Middle frontal gyrus (tissue), 1 donor: ENCODE measurements around the gene TMED4.
A peak's percentile ranks its signal among the peaks of the same experiment; 100 is the strongest.
"Not testable (repeated sequence)": the region's sequence is repeated elsewhere in the genome, so short reads cannot be mapped to it uniquely, and the experiment has no call there.

Experiments used
- DNase-seq: peaks from one replicate; pipeline ENCODE4 v3.0.0-alpha.2; 2015; ENCODE audit warnings: low spot score; ENCODE audit errors: extremely low spot score

The TMED4 gene

DNA sequence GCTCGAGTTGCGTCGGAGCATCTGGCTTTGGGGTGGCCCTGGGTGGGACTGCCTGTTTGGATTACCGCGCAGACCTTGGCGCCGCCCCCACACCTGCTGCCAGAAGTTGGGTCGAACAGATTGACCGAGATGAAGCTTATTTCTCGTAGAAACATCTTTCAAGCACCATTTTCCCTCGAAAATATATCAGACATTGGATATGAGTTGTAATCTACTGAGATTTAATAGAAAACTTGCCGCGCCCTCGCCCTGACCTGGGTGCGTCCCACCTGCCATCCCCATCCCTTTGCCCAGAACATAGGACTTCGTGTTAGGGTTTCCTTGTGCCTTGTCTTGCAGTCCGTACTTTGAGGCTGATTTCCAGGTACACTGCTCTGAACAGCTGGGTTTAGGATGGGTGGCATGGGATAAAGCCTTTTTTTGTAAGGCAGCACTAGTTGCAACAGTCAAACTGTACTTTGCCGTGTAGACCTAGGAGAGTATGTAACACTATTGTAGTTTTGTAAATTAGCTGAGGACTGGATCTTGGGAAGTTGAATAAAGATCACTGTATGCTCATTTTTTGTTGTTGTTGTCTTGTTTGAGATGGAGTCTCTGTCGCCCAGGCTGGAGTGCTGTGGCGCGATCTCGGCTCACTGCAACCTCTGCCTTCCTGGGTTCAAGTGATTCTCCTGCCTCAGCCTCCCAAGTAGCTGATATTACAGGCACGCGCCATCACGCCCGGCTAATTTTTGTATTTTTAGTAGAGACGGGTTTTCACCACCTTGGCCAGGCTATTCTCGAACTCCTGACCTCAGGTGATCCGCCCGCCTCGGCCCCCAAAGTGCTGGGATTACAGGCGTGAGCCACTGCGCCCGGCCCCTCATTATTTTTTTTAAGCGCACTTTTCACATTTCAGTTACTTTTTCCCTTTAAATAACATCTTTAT lies 25.4 kb upstream of the TMED4 start:
- no peak for DNase-seq

DNA sequence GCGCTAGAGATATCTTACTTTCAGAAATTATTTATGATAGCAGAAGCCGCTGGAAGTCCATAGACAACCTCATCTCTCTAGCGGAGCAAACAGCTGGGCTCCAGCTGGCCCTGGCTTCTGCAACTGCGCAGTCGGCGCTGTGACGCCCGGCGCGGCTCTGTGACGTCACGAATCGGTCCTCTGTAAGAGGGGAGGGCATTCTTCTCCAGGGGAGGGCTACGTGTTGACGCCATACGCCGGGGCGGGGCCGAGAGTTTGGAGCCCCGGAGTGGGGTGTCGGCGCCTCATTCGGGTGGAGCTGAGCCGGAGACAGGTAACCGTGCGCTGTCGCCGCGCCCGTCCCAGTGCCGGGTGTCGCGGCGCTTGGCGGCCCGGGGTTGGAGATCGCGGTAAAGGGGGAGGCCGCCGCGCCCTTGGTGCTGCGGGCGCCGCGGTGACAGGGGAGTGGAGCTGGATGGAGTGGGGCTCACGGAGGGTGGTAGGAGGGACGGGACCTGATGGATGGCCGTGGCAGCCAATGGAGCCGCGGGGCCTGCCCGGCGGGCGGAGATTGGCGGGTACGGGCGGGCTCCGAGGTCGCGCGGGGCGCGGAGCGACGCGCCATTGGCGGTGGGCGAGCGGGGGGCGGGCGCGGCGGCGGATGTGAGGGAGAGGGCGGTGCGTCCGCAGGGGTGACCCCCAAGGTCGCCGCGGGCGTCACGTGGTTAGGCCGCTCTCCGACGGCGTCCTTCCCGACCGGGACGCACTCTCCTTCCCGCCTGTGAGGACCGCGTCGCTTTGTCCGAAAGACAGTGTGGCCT lies 24.5 kb upstream of the TMED4 start, which contains the start of gene OGDH:
Gene OGDH, plus strand, starts transcription at position 287 of the 800 bp plus-strand sequence. CDS start 17,717 bp downstream, outside the sequence.
- peak; percentile 95 for DNase-seq

DNA sequence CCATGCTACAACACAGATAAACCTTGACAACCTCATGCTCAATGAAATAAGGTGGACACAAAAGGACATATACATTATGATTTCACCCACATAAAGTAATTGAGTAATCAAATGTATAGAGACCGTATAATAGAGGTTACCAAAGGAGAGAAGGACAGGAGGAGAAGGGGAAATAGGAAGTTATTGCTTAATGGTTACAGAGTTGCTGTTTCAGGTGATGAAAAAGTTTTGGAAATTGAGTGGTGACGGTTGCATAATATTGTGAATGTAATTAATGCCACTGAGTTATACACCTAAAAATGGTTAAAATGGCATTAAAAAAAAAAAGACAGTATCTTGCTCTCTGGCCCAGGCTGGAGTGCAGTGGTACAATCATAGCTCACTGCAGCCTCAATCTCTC lies 22.9 kb upstream of the TMED4 start:
- DNase-seq = no peak

DNA sequence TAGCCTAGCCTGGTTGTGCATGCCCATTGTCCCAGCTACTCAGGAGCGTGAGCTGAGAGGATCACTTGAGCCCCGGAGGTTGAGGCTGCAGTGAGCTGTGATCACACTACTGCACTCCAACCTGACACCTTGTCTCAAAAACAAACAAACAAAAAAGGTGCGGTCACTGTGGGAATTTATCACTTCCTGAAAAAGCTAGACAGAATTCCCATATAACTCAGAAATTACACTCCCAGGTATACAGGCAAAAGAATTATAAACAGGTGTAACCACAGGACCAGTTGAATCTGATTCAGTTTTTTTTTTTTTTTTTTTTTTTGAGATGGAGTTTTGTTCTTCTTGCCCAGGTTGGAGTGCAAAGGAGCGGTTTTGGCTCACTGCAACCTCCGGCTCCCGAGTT lies 21.2 kb upstream of the TMED4 start:
- DNase-seq = no peak

DNA sequence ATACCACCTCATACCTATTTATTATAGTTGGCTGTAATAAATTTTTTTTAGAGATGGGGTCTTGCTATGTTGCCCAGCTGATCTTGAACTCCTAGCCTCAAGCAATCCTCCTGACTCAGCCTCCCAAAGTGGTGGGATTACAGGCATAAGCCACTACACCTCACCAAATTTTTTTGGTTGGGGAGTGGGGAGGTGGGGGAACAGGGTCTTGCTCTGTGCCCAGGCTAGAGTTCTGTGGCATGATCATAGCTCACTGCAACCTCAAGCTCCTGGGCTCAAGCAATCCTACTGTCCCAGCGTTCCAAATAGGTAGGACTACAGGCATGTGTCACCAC lies 20.5 kb upstream of the TMED4 start:
- DNase-seq = no peak

DNA sequence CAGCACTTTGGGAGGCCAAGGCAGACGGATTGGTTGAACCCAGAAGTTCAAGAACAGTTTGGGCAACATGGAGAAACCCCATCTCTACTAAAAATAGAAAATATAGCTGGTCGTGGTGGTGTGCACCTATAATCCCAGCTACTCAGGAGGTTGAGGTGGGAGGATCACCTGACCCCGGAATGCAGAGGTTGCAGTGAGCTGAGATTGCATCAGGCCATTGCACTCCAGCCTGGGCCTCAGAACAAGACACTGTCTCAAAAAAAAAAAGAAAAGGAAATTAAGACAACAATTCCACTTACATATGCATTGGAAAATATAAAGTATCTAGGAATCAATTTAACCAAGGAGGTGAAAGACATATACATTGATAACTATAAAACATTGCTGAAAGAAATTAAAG lies 17.2 kb upstream of the TMED4 start:
- no peak for DNase-seq

DNA sequence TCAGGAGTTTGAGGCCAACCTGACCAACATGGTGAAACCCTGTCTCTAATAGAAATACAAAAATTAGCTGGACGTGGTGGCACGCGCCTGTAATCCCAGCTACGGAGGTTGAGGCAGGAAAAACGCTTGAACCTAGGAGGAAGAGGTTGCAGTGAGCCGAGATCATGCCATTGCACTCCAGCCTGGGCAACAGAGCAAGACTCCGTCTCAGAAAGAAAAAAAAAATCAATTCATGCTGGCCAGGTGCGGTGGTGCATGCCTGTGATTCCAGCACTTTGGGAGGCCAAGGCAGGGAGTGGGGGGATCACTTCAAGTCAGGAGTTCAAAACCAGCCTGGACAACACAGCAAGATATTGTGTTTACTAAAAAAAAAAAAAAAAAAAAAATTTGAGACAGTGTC lies 15.2 kb upstream of the TMED4 start:
- DNase-seq = not testable (repeated sequence)

DNA sequence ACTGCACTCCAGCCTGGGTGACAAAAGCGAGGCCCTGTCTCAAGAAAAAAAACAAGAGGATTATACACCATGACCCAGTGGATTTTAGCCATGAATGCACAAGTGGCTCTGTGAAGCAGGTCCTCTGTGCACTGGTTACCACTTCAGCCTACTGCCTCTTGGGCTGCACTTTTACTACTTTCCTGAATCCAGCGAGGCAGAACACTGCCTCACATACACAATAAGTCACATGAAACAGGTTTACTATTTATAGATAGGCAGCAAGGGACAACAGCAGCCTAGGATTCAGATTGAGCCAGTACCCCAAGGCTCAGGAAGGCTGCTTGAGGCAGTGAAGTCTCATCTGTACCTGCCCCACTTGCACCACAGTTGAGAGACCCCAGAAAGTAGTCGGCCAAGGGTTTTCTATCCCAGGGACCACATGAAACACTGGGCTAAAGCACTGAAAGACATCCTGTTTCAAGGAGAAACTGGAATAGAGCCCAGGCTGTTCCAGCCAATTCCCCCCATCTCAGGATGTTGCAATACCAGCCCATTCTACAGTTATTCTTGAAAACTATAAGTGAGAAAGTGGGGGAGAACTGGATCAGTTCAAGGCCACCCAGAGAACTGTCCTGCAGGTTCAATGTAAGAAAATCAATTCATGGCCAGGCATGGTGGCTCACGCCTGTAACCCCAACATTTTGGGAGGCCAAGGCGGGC lies 14.1 kb upstream of the TMED4 start:
- no peak for DNase-seq

DNA sequence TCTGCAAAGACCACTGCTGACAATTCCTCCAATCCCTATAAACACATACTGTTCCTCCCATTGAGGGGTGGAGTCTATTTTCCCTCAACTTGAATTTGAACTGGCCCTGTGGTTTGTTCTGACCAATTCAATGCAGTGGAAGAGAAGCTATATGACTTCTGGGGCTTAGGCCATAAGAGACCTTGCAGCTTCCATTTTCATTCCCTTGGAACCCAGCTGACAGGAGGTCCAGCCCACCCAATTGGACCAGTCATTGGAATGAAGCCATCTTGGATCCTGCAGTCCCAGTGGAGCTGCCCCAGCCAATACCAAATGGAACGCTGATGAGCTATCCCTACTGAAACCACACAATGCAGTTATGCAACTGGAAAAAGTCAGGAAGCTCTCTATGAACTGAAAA lies 8.9 kb upstream of the TMED4 start:
- no peak for DNase-seq

DNA sequence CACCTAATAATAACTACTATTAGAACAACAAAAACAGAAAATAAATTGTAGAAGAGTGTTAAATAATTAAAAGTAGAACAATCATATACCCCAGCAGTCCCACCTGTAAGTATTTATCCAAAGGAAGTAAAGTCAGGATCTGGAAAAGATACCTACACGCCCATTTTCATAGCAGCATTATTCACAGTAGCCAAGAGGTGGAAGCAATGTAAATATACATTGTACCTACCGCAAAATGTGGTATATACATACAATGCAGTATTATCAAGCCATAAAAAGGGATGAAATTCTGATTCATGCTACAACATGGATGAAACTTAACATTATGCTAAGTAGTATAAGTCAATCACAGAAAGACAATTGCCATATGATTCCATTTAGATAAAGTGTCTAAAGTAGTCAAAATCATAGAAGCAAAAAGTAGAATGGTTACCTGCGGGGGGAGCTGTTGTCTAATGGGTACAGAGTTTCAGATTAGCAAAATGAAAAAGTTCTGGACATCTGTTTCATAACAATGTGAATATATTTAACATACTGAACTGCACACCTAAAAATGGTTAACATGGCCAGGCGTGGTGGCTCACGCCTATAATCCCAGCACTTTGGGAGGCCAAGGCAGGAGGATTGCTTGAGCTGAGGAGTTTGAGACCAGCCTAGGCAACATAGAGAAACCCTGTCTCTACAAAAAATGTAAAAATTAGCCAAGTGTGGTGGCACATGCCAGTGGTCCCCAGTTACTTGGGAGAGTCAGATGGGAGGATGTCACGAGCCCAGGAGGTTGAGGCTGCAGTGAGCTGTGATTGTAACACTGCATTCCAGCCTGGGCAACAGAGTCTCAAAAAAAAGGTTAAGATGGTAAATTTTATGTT lies 6.0 kb upstream of the TMED4 start:
- DNase-seq = no peak

DNA sequence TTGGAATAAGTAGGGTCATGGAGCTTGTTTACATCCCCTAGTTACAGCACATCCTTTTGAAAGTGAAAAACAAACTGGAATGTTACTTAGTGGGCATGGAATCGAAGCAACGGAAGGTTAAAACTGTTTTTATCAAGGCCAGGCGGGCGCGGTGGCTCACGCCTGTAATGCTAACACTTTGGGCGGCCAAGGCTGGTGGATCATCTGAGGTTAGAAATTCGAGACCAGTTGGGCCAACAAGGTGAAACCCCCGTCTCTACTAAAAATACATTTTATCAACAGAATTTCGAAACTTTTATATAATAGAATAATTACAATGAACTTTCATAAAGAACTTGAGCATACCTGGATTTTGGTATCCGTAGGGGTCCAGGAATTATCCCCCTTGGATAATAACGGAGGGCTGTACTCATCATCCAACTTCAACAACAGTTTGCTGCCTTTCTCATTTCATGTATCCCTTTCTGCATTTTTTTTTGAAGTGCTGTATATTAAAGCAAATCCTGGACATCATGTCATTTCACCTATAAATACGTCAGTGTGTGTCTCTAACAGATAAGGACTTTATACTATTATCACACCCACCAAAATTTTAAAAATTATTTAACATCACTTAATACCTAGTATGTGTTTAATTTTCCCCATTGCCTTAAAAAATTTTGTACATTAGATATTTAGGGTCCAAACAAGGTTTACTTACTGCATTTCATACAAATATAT lies 1.3 kb upstream of the TMED4 start:
- DNase-seq = no peak

DNA sequence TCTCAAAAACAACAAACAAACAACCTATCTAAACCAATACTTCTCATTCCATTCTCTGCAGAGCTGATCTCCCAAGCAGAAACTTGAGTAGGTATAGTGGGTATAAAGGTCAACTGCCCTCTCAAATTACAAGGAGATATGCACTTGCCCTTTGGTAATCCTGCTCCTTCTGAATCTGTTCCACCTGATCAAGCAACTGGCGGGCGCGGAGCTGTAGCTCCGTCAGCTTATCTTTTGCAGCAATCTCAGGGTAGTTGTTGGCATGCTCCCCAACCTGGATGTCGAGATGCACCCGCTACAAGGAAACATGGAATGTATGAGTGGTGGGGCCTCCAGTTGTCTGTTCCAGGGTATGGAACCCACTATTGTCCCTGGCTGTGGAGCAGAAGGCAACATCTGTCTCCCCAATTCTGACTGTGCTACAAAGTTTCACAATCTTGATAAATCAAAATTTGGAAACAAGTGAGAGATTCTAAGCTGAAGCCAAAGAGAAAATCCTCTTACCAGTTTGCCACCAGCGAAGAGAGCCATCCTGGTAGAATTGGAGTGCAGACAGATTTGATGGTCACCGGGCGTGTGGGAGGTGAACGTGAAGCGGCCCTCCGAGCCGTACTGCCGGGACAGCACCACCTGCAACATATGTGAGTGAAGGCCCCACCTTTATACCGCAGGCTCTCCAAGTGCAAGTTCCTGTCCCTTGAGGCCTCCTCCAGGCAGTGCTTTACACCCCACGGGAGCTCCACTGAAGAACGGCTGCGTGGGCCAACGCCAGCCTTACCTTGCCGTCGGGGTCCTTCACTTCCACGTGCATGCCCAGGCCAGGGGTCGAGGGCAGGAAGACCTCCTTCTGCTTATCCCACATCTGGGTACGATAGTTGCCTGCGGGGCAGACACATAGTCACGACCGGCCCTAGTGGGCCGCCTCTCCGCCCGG lies 819 bp downstream of the TMED4 start:
- no peak for DNase-seq

DNA sequence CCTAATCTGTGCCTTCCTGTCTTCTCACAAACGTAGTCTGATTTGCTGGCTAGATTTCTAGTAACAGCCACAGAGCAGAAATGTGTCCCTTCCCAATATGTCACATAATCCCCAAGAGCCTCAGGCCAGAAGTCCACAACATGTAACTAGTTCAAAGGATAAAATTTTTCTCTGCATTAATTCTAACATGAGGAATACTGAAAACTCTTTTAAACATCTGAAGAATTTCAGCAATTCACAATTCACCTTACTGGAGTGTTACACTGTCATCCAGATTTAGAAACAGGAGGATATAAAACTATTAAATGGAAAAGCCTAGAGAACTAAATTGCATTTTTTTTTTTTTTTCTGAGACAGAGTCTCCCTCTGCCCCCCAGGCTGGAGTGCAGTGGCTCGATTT lies 5.8 kb downstream of the TMED4 start:
- DNase-seq = no peak

DNA sequence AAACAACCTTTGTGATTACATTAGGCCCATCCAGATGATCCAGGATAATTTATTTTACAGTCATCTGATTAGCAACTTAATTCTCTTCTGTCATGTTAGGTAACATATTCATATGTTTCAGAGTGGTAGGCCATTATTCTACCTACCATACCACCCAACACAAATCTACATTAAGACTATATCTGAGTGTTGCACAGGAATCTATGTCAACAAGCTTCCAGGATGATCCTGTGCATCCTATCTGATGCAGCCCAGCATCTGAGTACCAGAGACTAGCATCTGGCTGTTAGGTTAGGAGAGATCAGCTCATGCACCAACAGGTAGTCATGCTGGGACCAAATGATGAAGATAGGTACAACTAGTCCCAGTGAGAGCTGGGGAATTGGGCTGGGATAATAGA lies 7.0 kb downstream of the TMED4 start:
- DNase-seq = no peak

DNA sequence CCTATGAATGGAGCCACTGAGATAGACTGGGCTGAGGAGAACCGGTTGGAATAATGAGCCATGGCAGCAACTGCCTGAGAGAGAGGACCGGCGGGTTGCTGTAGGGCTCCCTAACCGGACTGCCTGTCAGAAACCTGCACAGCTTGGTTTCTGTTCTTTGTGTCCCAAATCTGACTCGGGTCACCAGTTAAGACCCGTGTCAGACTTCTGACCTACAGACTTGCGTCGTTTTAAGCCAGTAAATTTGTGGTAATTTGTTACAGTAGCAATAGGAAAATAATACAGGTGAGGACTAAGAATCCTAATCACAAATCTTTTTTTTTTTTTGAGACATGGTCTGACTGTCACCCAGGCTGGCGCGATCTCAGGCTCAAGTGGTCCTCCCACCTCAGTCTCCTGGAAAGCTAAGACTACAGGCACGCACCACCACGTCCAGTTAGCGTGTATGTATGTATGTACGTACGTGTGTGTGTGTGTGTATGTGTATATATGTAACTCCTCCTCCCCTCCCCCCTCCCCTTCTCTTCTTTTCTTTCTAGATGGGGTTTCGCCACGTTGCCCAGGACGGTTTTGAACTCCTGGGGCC lies 7.7 kb downstream of the TMED4 start:
- DNase-seq = no peak

DNA sequence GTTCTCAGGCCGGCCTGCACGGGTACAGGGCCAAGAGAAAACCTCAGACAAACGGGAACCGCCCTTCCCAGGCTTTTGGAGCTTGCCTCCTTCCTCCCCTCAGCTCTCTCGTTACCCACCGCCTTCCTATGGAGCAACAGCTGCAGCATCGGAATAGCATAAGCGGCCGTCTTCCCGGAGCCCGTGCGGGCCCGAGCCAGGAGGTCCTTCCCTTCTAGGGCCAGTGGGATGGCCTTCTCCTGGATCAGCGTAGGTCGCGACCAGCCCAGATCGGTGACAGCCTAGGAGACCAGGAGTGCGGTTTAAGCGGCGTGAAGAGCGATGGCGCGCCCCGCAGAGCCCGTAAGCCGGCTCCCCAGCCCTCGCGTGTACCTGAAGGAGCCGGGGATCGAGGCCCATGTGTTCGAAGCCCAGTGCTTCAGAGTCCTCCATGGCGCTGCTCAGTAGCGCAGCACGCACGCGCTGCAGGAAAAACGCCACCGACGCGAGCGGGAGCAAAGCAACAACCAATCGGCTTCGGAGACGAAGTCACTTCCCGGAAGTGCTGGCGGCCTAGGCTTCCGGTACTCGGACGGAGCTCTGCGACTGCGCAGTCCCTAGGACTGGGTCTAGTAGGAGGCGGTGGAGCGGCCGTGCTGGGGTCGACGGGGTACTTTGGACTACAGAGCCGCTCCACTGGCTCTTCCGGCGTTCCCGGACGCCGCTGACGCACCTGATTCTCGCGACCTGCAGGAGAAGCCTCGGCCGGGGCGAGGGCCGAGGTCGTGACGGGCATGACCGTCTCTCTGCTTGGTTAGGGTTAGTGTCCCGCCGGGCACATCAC lies 8.4 kb downstream of the TMED4 start, which contains the start of gene DDX56:
Gene DDX56, minus strand, starts transcription at position 445 of the 823 bp plus-strand sequence. Its CDS starts 13 bp downstream, at position 432.
- peak; percentile 97 for DNase-seq

DNA sequence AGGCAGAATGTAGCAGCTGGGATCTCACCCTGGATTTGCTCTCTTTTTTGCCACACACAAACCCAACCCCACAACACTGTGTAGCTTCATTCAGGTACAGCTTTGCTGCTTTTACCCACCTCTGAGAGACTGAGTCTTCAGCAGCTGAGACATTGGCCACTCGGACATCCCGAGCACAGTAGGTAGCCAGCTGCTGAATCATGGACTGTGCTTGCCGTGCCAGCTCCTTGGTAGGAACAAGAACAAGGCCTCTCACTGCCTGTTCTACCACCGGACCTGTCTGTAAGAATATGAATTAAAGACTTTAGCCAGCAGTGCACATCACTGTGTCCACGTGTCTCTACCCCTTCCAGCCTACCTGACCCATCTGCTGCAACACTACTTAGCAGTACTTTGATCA lies 9.3 kb downstream of the TMED4 start:
- DNase-seq = no peak

DNA sequence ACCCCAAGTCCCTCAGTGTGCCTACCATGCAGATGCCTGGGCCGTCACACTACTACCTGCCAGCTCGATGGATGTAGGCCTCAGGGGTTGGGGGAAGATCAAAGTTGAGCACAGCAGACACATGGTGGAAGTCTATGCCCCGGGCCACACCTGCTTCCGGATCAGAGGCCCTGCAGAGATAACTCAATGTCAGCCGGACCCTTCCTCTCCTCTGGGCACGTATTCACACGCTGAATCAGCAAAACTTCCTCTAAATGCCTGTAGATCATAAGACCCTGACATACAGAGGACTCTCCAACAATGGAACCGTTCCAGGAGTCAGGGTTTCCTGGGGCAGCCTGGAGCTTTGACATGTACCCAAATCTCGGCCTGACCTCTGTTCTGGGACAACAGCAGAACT lies 12.1 kb downstream of the TMED4 start:
- DNase-seq = no peak
